ENCODE results near the gene MORN4. TPM values are rescaled to one million over a fixed set of nuclear protein-coding genes. Genes with fewer than 3 reads are reported as not detected.
"Not testable (repeated sequence)": the region's sequence is repeated elsewhere in the genome, so short reads cannot be mapped to it uniquely, and the experiment has no call there.

MORN4 gene
- total RNA-seq, 1 experiment from 2014 or later, result 10.0 TPM

DNA sequence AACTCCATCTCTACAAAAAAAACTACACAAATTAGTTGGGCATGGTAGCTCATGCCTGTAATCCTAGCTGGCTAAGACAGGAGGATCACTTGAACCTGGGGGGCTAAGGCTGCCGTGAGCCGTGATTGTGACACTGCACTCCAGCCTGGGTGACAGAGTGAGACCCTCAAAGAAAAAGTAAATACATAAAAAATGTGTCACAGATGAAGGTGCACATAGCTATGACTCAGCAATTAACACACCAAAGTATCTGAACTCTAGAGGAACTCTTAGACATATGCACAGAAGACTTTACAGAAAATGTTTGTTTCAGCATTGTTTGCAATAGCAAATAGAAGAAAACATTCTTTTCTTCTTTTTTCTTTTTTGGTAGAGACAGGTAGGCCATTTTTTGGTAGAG is 35.5 kb downstream of the MORN4 start:
- DNase-seq (ENCODE audit: low spot score), result no peak

DNA sequence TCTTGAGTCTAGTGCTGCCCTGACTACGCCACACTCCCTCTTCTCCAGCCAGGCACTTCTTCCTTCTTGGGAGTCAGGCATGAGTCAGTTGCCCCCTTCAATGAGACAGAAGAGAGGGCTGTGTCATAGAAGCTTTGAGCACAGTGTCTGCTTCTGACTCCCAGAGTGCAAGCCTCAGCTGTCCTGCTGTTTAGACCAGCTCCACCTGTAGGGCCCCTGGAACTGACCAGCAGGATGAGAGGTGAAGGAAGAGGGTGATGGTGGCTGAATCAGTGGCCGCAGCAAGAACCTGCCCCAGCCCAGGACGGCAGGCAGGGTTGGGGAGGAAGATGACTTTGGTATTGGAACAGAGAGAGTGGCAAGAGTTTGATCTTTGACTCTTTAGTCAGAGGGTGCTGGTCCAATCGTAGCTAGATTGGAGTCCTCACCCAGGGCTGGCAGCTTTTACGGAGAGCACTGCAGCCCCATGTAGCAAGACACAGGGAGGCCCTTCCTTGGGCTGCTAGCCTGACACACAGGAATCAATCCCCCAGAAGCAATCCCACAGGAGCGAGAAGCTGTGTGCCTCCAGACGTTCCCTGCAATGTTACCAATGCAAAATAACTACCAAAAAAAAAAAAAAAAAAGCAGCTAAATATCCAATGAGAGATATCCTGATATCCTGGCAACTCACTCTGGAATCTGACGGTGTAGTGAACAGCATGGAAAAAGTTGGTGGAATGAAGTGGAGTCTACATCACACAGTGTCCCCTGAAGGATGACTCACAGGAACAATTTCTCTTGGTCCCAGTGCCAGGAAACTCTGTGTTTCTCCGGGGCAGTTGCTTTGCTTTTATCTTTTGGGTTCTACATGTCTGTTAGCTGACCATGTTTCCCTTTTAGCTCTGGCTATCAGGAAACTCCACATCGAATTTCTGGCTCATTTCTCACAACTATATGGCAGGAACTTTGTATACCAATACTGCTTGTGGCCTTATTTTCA is 36.9 kb downstream of the MORN4 start:
- DNase-seq (ENCODE audit: low spot score), result peak; percentile 94

DNA sequence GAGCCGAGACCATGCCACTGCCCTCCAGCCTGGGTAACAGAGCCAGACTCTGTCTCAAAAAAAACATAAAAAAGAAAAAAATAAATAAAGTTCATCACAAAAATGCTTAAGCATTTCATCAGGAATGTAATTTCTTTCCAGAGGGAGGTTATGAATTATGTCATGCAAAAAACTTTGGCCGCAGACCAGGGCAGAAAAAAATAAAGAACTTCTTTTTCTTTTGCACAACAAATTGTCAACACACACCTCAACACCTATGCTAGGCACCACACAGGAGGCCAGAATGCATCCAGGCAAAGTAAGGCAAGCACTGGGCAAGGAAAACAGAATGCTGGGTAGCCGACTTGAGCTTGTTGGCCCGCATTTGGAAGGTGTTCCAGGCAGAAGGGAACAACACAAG is 39.9 kb downstream of the MORN4 start:
- no peak for DNase-seq (ENCODE audit: low spot score)

DNA sequence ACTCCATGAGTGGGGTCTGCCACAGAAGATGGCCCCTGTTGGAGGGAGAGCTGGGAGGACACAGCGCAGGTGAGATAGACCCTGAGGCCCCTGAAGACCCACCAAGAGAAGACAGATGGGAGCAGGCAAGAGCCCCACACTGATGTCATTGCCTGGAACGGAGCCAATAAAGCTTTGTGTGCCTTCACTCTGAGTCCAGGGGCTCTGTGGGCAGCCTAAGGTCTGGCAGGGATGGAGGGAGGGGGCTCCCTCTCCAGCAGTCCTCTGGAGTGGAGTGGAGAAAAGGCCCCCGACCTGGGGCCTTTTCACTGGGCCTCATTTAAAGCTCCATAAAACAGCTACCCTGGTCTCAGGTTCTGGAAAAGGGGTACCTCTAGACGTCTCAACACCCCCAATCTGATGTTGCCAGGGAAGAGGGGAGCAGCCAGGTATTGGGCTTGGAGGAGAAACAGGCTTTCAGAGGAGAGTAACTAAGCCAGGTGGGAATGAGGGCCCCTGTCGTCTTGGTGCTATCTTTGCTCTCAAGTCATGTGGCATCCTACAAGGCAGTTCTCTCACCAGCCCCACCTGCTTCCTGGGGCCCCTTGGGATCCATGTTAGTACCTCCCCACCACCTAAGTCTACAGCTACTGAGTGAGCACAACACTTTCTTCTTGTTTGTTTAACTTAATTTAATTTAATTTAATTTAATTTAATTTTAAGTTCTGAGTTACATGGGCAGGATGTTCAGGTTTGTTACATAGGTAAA is 42.4 kb downstream of the MORN4 start:
- DNase-seq (ENCODE audit: low spot score), result no peak

DNA sequence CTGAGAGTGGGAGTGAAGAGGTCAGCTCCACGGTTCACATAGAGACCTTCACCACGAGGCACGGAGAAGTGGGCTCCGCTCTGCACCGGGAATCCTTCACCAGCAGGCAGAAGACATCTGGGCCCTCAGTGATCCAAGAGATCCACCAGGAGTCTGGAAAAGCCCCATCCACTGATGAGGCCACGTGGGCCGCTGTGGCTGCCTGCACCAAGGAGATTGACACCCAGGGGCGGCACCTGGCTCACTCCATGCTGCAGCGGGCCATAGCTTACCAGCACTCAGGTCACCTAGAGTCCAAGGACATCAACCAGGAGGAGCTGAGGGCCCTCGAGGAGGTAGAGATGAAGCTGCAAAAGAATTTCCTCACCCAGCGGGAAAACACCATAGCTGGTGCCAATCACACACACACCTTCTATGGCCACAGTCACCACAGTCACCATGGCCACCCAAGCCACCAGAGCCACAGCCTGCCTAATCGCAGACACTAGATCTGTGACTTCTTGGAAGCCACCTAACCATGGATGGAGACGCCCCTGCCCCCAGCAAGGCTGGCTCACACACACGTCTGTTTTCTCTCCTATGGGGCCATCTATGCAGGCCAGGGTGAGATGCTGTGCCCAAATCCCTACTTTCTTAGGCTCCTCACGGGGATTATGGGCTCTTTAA is 43.1 kb downstream of the MORN4 start:
- no peak for DNase-seq (ENCODE audit: low spot score)

DNA sequence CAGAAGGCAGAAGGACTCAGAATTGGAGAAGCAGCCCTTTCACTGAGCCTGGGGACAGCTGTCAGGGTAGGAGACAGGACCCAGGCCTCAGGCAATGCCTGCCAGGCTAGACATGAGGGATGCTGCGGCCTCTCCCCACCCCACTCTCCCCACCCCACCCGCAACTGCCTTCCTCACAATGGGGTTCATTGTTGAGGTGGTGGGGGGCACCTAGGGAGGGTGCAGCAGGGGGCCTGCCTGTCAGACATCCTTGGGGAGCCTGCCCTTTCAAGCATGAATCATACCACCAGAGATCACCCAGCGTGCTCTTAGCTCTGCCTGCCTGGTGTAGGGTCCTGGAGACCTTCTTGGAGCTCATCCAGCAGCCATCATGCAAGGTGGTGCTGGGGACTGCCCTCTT is 43.8 kb downstream of the MORN4 start, which contains the start of gene C10orf62:
C10orf62 (plus strand) TSS at position 243 of the 400 bp plus-strand sequence. CDS start 177 bp downstream, outside the sequence.
- no peak for DNase-seq (ENCODE audit: low spot score)

DNA sequence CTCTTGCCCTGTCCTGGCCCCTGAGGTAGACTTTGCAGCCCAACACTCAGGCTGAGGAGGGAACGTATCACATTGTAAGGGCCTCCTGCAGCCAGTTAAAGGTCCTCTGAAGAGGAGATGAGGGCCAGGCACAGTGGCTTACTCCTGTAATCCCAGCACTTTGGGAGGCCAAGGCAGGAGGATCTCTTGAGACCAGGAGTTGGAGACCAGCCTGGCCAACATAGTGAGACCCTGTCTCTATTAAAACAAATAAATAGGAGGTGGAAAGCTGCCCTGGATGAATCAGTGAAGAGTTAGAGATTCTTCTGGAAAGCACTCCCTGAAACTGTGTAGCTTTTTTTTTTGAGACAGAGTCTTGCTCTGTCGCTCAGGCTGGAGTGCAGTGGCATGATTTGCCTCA is 46.1 kb downstream of the MORN4 start:
- no peak for DNase-seq (ENCODE audit: low spot score)

DNA sequence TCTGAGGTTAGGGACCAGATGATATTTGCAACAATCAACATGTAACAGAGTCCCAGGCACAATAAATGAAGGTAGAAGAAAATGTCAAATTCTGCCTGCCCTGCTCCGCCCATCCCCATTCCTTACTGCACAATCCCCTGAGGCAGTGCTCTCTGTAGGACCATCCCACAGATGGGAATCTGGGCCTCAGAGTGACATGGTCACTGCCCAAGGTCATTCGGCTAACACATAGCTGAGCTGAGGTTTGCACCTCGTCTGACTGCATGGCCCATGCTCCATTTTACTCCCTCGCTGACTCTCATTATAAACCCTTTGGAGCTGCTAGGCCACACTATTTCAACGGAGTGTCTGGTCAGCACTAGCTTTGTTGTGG is 47.9 kb downstream of the MORN4 start:
- no peak for DNase-seq (ENCODE audit: low spot score)

DNA sequence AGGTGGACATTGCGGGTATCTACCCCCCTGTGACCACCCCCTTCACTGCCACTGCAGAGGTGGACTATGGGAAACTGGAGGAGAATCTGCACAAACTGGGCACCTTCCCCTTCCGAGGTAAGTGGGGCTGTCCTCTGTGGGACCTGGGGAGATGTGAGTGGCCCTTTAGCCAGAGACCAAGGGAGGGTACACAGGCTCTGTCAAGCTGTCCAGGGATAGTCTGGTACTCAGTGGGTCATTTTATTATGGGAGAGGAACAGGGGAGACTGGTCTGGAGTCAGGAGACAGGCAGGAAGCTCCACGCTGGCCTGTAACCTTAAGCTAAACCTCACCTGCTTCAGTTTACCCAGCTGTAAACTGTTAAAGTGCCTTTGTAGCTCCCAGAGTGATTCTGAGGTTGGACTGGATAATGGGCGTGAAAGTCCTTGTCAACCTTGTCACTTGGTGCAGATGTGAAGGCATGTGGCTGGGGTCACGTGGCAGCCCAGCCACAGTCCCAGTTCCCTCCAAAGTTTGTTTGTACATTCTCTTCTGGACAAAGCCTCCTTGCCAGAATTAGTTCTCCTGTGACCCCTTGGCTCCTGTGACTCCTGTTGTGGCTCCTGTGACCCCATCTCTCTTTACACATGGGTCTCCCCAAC is 48.4 kb downstream of the MORN4 start:
- no peak for DNase-seq (ENCODE audit: low spot score)

DNA sequence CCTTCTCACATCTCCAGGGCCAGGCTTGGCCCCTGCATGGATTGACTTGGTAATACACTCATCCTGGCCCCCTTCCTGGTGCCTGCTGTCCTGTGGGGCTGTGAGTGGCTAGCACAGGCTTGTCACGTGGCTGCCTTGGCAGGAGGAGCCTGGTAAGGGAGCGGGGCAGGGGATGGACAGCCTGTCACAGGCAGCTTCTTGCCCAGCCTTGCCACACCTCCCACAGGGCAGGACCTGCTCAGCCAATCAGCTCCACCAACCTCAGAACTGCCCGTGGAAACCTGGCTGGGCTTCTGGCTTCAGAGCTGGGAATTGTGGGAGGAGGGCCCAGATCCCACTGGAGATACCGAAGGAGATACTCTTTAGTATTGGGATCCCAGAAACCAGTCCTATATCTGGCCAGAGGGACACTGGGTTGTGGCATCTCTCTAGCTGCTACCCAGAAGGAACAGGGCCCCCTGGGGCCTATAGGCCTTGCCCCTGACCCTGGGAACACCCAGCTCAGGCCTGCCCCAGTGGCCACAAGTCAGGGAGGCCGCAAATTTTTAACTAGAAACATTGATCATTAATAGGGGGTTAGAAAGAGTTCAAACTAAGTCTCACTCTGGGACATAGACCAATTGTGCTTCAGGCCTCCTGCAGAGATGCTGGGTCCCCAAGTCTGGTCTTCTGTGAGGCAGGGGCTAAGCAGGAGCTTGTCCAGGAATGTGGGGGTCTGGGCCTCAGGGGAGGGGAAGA is 49.1 kb downstream of the MORN4 start, which contains the start of gene HOGA1:
HOGA1 (plus strand) TSS at position 330 of the 738 bp plus-strand sequence; CDS start at position 645, 315 bp downstream.
- peak; percentile 95 for DNase-seq (ENCODE audit: low spot score)

DNA sequence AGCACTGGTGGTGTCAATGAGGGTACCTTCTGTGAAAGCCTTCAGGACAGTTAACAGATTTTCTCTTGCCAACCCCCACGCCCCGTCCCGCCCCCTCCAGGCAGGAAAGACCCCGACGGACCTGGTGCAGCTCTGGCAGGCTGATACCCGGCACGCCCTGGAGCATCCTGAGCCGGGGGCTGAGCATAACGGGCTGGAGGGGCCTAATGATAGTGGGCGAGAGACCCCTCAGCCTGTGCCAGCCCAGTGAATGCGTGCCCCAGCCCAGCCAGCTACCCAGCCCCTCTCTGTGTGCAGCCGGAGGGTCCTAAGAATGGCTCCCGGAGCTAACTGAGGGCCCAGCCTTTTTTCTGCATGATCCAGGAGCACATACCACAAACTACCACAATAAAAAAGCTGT is 49.8 kb downstream of the MORN4 start:
- no peak for DNase-seq (ENCODE audit: low spot score)

DNA sequence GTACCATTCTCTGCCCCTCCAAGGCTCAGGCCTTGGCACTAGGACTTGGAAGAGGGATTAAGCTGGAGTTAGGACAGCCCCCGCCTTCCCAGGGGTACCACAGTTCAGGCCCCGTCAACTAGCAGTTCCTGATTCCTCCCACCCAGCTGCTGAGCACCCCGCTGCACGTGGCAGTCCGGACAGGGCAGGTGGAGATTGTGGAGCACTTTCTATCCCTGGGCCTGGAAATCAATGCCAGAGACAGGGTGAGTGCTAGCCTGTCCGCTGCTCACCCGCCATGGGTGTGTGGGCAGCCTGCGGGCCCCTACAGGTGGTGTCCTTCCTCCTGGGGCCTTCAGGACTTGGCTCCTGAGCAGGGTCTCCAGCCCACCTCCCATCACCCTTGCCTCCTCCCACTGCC is 51.1 kb downstream of the MORN4 start:
- DNase-seq (ENCODE audit: low spot score), result no peak

DNA sequence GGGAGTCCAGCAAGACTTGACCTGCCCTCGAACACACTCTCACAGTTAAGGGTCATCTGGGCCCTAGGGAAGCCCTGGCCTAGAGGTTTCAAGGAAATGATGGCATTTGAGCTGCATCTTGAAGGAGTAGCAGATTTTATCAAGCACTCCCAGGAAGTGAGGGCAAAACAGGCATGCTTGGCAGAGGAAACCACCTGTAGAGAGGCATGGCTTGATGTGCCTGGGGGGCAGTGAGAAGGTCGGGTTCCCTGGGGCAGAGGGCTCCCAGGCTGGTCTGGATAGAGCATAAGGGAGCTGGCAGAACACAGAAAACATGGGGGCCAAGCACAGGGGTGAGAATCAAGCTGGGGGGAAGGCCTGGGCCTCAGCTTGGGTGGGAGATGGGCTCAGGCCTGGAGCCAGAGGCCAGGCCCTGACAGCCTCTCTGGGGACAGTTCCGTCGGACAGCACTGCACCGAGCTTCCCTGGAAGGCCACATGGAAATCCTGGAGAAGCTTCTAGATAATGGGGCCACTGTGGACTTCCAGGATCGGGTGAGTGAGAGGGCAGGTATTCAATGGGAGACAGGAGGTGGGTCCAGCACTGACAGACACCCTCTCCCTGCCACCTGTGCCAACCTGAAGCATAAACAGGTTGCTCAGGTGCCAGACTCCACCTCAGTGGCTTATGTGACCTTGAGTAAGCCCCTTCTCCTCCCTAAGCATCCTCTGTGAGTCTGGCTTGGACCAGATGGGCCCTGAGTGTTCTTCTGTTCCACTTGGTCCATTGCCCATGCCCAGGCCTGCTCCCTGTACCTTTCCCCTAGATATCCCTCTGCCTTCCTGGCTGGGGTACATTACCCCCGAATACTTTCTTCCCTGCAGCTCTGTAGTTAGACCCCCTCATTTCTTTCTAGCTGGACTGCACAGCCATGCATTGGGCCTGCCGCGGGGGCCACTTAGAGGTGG is 52.6 kb downstream of the MORN4 start:
- DNase-seq (ENCODE audit: low spot score), result no peak

DNA sequence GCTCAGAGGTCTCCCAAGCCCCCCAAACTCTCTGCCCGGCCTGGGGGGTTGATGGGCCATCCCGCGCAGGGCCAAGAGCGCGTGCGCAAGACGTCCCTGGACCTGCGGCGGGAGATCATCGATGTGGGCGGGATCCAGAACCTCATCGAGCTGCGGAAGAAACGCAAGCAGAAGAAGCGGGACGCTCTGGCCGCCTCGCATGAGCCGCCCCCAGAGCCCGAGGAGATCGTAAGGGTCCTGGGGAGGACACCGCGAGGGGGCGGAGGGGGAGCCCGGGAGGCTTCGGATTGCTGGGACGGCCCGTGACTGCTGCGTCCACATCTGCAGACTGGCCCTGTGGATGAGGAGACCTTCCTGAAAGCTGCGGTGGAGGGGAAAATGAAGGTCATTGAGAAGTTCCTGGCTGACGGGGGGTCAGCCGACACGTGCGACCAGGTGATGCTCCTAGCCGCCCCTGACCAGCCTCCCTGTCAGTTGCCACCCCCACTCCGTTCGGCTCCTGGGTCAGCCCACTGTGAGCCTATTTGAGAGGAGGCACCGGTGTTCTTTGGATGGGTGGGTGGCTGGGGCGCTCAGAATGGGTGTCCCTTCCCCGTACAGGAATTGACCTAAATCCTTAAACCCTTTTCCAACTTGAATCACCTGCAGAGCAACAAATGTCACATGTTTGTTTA is 55.0 kb downstream of the MORN4 start:
- no peak for DNase-seq (ENCODE audit: low spot score)

DNA sequence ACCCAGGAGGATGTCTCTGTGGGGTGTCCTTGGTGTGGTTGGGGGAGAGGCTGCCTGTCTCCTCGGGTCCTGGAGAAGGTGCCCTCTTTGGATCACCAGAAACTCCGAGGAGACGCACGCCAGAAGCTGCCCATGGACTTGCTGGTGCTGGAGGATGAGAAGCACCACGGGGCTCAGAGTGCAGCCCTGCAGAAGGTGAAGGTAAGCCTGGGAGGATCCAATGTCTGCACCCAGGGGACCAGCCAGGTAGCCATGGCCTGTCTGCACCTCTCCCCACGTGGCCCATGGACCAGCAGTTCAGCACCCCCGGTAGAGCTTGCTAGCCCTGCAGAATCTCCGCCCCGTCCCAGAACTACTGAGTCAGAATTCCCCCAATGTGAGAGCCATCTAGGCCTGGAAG is 55.6 kb downstream of the MORN4 start:
- no peak for DNase-seq (ENCODE audit: low spot score)

DNA sequence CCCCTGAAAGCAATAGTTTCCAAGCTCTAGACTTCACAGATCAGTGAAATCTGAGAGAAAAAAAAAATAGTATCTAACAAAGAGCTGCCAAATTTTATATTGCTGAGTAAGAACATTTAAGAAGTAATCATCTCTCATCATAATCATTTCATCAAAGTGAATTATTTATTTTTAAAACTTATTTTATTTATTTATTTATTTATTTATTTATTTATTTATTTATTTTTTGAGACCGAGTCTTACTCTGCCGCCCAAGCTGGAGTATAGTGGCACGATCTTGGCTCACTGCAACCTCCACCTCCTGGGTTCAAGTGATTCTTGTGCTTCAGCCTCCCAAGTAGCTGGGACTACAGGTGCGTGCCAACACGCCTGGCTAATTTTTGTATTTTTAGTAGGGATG is 56.8 kb downstream of the MORN4 start:
- DNase-seq (ENCODE audit: low spot score), result not testable (repeated sequence)

DNA sequence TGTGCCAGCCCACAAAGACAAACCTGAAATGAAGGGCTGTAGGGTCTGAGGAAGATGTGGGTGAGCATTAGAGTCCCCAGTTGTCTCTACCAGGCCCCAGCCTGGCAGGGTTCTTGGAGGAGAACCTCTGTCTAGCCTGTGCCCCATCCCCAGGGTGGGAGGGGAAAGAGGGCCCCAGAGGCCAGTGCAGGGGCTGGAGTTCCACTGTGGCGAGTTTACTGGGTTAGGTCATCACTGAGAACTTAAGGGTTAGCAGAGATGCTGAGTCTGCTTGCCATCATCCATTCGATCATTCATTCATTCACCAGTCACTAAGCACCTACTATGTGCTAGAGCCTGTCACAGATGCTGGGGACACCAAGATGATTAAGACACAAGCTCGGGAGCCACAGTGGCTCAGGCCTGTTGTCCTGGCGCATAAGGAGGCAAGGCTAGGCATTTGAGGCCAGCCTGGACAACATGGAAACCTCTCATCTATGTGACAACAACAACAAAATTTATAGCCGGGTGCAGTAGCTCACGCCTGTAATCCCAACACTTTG is 58.1 kb downstream of the MORN4 start:
- no peak for DNase-seq (ENCODE audit: low spot score)

DNA sequence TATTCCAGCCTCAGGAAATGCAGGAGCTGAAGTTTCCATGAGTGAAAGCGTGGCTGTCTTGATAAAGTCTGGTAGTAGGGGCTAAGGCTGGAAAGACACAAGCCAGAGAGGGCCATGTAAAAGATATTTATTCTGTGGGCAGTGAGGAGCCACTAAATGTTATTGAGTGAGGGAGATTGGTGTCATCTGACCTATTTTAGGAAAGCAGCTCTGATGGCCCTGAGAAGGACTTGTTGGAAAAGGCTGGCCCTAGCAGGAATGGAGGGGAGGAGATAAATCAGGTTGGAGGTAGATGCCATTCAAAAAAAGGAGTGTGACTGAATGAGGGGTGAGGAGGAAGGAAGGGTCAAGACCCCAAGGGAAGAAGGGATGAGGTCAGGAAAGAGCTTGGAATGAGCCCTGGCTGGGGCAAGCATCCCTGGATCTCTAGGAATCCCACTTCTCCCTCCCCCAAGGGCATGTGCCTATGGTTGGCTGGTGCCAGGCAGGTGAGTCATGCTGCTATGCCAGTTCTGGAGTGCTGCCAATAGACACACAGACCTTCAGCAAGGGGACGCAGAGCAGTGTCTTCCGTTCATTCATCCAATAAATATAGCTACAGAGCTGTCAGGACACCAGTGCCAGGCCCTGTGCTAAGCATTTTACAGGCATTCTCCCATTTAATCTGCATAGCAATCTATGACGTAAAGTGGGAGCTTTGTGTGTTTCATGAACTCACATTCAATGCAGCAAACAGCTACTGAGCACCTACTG is 58.8 kb downstream of the MORN4 start:
- DNase-seq (ENCODE audit: low spot score), result peak; percentile 100
